Right forelimb (tissue), 1 donor: Measurements from ENCODE around the gene HAGHL.

Experiments used
- DNase-seq: peaks from one replicate; pipeline ENCODE4 v3.0.0-alpha.2; 2018

Gene HAGHL

DNA sequence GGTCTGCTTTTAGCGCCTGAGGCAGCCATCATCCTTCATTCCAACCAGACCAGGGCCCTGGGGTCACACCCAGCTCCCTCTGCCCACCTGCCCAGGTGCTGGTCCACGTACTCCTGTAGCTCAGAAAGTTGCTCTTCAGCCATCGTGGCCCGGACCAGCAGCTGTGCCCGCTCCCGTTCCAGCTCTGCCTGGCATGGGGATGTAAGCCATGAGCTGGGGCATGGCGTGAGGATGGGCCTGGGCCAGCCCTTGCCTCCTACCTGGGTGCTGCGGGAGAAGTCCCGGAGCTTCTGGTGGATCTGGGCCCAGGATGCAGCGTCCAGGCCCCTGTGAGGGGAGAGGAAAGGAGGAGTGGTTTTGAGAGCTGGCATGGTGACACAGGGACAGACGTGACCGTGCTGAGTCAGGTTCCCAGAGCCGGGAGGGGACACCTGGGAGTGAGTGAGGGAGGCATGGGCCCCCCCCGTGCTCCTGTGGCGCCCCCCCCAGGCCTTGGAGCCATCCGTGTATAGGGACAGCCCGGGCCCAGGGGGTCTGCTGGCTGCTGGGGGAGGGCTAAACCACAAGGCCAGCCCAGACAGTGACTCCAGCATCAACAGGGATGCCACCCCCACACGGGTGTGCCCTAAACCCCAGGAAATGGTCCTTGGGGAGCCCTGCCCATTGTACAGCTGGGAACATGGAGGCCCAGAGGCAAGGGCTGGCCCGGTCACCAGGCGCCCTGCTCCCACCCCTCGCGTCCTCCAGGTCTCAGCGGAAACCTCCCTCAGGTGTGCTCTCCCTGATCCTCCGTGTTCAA, 3.9 kb upstream of the HAGHL start:
- DNase-seq, result no peak

- DNase-seq, result no peak
Measured at GRCh38 chr16:723695-724094, 3.2 kb upstream of the HAGHL start.

- no peak for DNase-seq
Measured at GRCh38 chr16:724188-725040, 2.5 kb upstream of the HAGHL start.

DNA sequence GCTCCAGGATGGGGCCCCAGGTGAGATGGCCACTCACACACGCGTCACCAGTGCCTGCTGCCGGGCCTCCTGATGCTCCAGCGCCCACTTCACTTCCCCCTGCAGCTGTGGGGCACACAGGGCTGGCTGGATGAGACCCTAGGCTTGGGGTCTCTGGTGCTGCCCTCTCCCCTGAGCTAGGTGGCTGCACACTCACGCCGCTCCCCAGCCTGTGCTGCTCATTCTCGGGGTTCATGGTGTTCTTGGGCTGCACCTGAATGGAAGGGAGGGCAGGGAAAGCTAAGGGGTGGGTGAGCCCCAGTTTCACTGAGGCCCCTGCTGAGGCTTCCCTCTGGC, 1.9 kb upstream of the HAGHL start:
- DNase-seq, result no peak

DNA sequence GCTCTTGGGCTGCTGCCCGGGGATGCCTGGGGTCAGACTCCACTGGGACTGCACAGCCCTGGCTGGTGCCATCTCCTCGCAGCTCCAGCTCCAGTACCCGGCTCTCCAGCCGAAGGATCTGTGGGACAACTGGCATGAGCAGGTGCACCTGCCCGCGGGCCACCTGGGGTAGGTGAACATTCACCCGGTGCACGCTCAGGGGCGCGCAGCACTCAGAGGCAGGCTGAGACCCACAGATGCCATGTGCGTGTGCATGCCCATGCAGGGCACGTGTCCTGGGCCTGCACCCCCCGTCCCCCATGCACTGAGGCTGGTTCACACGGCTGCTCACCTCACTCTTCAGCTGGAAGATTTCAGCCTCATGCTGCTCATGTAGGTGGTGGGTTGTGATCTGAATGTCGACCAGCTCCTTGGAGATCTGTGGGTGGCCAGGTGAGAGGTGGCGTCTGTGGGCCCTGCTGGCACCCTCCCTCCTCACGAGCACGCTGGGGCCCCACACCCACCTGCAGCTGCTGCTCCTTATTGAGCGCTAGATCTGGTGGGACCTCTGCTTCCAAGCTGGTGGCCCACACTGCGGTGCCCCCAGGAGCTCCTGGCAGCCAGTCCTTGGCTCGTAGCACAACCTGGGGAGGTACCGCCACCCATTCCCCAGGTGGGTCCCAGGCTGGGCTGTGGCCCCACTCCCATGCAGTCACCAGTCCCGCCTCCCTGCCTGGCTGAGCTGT, 1.3 kb upstream of the HAGHL start:
- DNase-seq, result no peak

DNA sequence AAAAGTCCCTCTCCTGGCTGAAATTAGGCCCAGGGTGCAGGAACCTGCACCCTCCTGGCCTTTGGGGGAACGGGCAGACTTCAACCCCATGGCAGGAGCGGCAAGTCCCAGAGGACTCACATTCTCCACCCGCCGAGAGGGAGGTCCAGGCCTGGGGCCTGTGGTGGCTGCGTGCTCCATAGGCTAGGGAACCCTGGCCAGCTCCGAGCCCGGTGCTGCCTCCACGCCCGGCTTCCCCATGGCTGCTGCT, 793 bp upstream of the HAGHL start:
- DNase-seq, result no peak

DNA sequence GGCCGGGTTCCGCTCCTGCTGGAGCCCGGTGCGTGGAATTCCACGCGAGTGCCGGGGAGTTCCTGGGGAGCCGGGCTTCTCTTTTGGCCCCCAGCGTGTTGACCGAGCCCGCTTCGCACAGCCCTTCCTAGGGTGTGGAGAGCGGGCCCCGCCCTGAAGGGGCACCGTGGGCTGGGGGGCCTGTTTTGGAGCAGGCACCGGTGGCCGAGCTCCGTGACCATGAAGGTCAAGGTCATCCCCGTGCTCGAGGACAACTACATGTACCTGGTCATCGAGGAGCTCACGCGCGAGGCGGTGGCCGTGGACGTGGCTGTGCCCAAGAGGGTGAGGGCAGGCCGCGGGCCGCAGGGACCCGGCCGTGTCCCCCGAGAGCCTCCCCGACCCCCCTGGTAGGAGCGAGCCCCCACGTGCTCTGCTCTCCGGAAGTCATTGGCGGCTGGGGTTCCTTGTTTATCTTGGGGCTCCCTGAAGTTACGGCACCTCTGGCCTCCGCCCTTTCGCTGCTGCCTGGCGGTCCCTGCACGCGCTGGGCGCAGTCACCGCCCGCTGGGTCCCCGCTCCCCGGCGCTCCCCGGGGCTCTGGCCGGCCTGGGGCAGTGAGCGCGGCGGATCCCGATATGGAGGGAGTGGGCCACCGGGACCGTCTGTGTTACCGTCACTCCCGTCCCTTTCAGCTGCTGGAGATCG, 528 bp downstream of the HAGHL start:
- no peak for DNase-seq

DNA sequence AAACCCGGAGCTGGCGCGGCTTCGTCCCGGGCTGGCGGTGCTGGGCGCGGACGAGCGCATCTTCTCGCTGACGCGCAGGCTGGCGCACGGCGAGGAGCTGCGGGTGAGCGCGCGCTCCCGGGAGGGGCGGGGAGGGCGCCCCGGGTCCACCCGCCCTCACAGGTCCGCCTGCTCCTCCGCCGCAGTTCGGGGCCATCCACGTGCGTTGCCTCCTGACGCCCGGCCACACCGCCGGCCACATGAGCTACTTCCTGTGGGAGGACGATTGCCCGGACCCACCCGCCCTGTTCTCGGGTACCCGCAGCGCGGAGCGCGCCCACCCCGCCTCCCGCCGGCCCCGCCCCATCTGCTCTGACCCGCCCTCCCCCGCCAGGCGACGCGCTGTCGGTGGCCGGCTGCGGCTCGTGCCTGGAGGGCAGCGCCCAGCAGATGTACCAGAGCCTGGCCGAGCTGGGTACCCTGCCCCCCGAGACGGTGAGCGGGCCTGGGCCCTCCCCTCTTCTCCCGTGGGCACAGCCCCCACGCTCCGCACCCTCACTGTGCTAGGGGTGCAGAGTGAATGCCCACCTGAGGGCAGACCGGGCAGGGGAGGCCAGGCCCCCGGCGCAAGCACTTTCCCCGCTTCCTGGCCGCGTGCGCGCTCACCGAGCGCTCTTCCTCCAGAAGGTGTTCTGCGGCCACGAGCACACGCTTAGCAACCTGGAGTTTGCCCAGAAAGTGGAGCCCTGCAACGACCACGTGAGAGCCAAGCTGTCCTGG, 1.4 kb downstream of the HAGHL start:
- no peak for DNase-seq

DNA sequence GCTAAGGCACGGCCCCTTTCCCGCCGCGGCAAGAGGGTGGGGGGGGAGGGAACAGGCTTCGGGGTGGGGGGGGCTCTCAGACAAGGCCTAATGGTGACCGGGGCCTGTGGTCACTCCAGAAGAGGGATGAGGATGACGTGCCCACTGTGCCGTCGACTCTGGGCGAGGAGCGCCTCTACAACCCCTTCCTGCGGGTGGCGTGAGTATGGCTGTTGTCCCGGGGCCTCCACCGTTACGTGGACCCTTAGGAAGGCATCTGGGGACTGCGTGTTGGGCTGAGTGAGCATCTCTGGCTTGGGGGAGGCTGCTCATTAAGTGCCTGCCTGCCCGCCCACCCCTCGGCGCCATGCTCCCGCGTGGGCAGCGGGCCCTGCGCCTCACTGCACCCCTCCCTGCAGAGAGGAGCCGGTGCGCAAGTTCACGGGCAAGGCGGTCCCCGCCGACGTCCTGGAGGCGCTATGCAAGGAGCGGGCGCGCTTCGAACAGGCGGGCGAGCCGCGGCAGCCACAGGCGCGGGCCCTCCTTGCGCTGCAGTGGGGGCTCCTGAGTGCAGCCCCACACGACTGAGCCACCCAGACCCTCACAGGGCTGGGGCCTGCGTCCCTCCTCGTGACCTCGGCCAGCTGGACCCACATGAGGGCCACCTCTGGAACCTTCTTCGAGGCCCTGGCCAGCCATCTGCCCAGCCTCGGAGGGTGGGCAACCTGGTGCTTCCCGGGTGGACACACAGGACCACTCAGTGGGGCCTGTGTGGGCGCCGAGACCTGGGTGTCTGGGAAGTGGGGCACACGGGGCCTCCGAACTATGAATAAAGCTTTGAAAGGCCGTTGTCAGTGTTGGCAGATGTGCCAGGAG, 2.2 kb downstream of the HAGHL start:
- DNase-seq, result no peak

GRCh38 chr16:729768-730665, 3.1 kb downstream of the HAGHL start:
- DNase-seq, result no peak

DNA sequence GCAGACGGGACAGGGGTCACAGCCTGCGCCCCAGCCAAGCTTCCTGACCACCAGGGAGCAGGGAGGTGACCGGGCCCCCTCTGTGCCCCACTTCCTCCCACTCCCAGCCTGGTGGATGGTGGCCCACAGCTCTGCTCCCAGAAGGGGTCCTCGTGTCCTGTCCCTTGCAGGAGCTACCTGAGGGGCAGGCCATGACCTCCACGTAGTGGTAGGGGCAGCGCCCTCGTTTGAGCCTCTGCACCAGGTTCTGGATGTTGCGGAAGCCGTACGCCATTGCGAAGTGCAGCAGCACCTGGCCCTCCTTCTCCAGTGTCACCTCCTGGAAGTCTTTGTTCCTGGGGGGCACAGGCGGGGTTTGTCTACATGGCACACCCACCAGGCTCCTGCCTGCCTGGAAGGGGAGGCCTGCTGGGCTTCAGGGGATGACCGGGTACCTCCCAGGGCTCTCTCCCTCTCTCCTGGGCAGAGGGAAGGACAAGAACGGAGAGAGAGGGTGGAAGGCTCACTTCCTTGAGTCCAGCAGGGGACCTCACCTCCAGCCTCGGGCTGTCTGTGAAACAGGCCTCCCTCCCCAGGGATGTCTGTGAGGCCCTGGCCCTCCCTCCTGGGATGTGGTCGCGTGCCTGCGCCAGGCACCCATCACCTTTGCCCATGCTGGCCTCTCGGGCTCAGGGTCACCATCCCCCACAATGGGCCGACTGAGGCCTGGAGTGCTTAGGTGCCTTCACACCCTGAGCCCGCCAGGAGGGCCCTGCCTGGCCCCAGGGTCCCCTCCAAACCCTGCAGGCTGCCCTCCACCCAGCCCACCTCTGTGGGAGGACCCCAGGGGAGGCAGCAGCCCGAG, 4.0 kb downstream of the HAGHL start:
- DNase-seq, result no peak

GRCh38 chr16:732332-732731, 5.4 kb downstream of the HAGHL start:
- DNase-seq, result no peak

DNA sequence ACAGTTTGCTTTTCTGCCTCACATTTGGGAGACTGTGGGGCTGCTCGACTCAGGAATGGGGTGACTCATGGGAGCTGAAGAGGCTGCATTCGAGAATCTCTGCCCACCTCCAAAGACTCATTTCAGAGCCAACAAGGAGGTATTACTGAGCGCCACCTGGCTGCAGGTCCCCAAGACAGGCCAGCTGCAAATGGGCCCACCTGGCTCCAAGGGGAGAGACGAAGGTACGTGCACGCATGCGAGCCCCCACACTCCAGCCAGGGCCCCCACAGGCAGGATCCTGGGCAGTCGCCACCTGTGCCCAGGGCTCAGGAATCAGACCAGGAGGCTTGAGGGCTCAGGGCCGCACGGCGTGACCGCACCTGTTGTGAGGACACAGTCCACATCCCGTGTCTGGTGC, 6.0 kb downstream of the HAGHL start:
- DNase-seq, result no peak

- no peak for DNase-seq
Measured at GRCh38 chr16:733382-734207, 6.7 kb downstream of the HAGHL start.

- no peak for DNase-seq
Measured at GRCh38 chr16:734208-734980, 7.5 kb downstream of the HAGHL start.

- DNase-seq, result no peak
Measured at GRCh38 chr16:734981-735881, 8.3 kb downstream of the HAGHL start.

GRCh38 chr16:735982-736453, 9.1 kb downstream of the HAGHL start:
- DNase-seq, result no peak
